Brain microvascular endothelial cell (primary cell): ENCODE measurements around the gene NAIF1.
A peak's percentile ranks its signal among the peaks of the same experiment; 100 is the strongest.

Experiments
- DNase-seq: peaks from one replicate; pipeline ENCODE4 v3.0.0-alpha.2; 2020
- H3K27ac ChIP-seq: fragments of 250-450 bp; sonication (Bioruptor Pico); 2 replicates; pipeline ENCODE4 v1.5.1; 2020; ENCODE audit warnings: mild to moderate bottlenecking, moderate library complexity
- H3K27me3 ChIP-seq: fragments of 250-450 bp; sonication (Bioruptor Pico); replicated peaks from 2 replicates; pipeline ENCODE4 v1.5.1; 2020; ENCODE audit warnings: mild to moderate bottlenecking
- H3K36me3 ChIP-seq: fragments of 250-450 bp; sonication (Bioruptor Pico); replicated peaks from 2 replicates; pipeline ENCODE4 v1.5.1; 2020; ENCODE audit warnings: mild to moderate bottlenecking
- H3K4me3 ChIP-seq: 2 replicates; pipeline ENCODE4 v1.5.1; 2011; ENCODE audit warnings: low read depth, mild to moderate bottlenecking, control low read depth, low read length, moderate library complexity
- CTCF ChIP-seq: IDR thresholded peaks from 2 replicates; pipeline ENCODE4 v1.5.1; 2011; ENCODE audit warnings: low read depth, mild to moderate bottlenecking, moderate library complexity, low read length, control low read depth, inconsistent platforms; ENCODE audit errors: missing control alignments
- in situ Hi-C: cut with HindIII; loops from 2 replicates; pipeline ENCODE4 v1.10.0; 2017; ENCODE audit warnings: low sequenced_read_pairs, low pct_ligation_motif_present

NAIF1 gene

GRCh38 chr9:128066713-128067644 lies at the start of gene NAIF1:
Gene NAIF1 (minus strand): TSS chr9:128067320. CDS start chr9:128067101, 219 bp downstream.
- H3K36me3 ChIP-seq, result no peaks in the 10 kb centered on the region
- in situ Hi-C loops, result no loop called here
- DNase-seq, result peak; percentile 99
- no peaks in the 10 kb centered on the region for H3K27me3 ChIP-seq
- TF ChIP-seq CTCF, result no peak
- H3K4me3 ChIP-seq, result peak within 1 kb of the TSS; percentile 84
- peak within 1 kb of the TSS; percentile 97 for H3K27ac ChIP-seq

GRCh38 chr9:128116104-128117083 lies 49.3 kb upstream of the NAIF1 start:
- H3K27me3 ChIP-seq, result no peaks in the 10 kb centered on the region
- DNase-seq, result no peak
- no peak overlapping the region for H3K27ac ChIP-seq
- H3K4me3 ChIP-seq, result no peak overlapping the region
- TF ChIP-seq CTCF, result no peak
- in situ Hi-C loops, result no loop called here
- peaks cover 6% of the 10 kb centered on the region for H3K36me3 ChIP-seq

GRCh38 chr9:128115187-128116103 lies 48.3 kb upstream of the NAIF1 start:
- no peak overlapping the region for H3K4me3 ChIP-seq
- H3K27me3 ChIP-seq, result no peaks in the 10 kb centered on the region
- in situ Hi-C loops, result no loop called here
- H3K27ac ChIP-seq, result no peak overlapping the region
- no peak for TF ChIP-seq CTCF
- no peak for DNase-seq
- no peaks in the 10 kb centered on the region for H3K36me3 ChIP-seq

- H3K27ac ChIP-seq, result no peak overlapping the region
- no peaks in the 10 kb centered on the region for H3K27me3 ChIP-seq
- TF ChIP-seq CTCF, result no peak
- DNase-seq, result no peak
- H3K36me3 ChIP-seq, result no peaks in the 10 kb centered on the region
- H3K4me3 ChIP-seq, result no peak overlapping the region
- in situ Hi-C loops, result no loop called here
Observed at GRCh38 chr9:128114326-128115186, 47.4 kb upstream of the NAIF1 start.
